D721Med (cell line): Measurements from ENCODE around the gene GSTA1.
"Not testable (repeated sequence)": the region's sequence is repeated elsewhere in the genome, so short reads cannot be mapped to it uniquely, and the experiment has no call there.

Experiments used
- DNase-seq: peaks from one replicate; pipeline ENCODE4 v3.0.0; 2011; ENCODE audit warnings: low spot score; ENCODE audit not compliant: insufficient read length
- FAIRE-seq: peaks from 2 replicates; lab custom pipeline; 2011; peaks lifted over from hg19 to GRCh38; lab: Jason Lieb, UNC
- CTCF ChIP-seq: IDR thresholded peaks from 2 replicates; pipeline ENCODE4 v1.5.1; 2012; ENCODE audit warnings: mild to moderate bottlenecking, control low read depth; ENCODE audit not compliant: insufficient read depth; ENCODE audit errors: missing control alignments

GSTA1 gene

GRCh38 chr6:52803668-52804255 is at the start of gene GSTA1:
Gene GSTA1 (minus strand): TSS chr6:52803816. CDS start chr6:52799267, 4,549 bp downstream.
- DNase-seq, FAIRE-seq: not testable (repeated sequence)

- no peak for FAIRE-seq
- TF ChIP-seq CTCF: no peak
- DNase-seq: no peak
Observed at GRCh38 chr6:52849137-52849536, 45.5 kb upstream of the GSTA1 start.

GRCh38 chr6:52846002-52846401 is 42.4 kb upstream of the GSTA1 start:
- no peak for TF ChIP-seq CTCF
- no peak for FAIRE-seq
- DNase-seq: no peak

- FAIRE-seq (no peak), DNase-seq (no peak)
- no peak for TF ChIP-seq CTCF
Observed at GRCh38 chr6:52843605-52844004, 40.0 kb upstream of the GSTA1 start.

GRCh38 chr6:52840763-52841585 is 37.4 kb upstream of the GSTA1 start, which contains the start of gene GSTA5:
Gene GSTA5 (minus strand): TSS chr6:52840813.
- DNase-seq: no peak
- no peak for TF ChIP-seq CTCF
- FAIRE-seq: no peak

GRCh38 chr6:52839124-52840055 is 35.8 kb upstream of the GSTA1 start:
- DNase-seq (peak; percentile 24), FAIRE-seq (no peak)
- TF ChIP-seq CTCF: peak; percentile 71

GRCh38 chr6:52834481-52834880 is 30.9 kb upstream of the GSTA1 start:
- TF ChIP-seq CTCF: no peak
- no peak for FAIRE-seq
- no peak for DNase-seq

- FAIRE-seq, DNase-seq: not testable (repeated sequence)
Observed at GRCh38 chr6:52830869-52831268, 27.3 kb upstream of the GSTA1 start.
